IPS DF 6.9 (cell line): ENCODE measurements around the gene INPP4B.

Experiments used
- DNase-seq: peaks from one replicate; pipeline ENCODE4 v3.0.0-alpha.2; 2013; ENCODE audit warnings: low read depth, low spot score
- H3K27ac ChIP-seq: one replicate; pipeline ENCODE4 v1.5.1; 2013; ENCODE audit warnings: low read length, control low read depth
- H3K27me3 ChIP-seq: 2 replicates; pipeline ENCODE4 v1.6.1; 2013; ENCODE audit warnings: mild to moderate bottlenecking, low read length; ENCODE audit not compliant: control insufficient read depth, insufficient read depth
- H3K36me3 ChIP-seq: 2 replicates; pipeline ENCODE4 v1.6.1; 2013; ENCODE audit warnings: low read length; ENCODE audit not compliant: control insufficient read depth, insufficient read depth
- H3K4me1 ChIP-seq: 2 replicates; pipeline ENCODE4 v1.6.1; 2013; ENCODE audit warnings: low read length; ENCODE audit not compliant: control insufficient read depth, insufficient read depth
- H3K4me3 ChIP-seq: 2 replicates; pipeline ENCODE4 v1.5.1; 2013; ENCODE audit warnings: mild to moderate bottlenecking, low read length
- H3K9me3 ChIP-seq: 2 replicates; pipeline ENCODE4 v1.6.1; 2013; ENCODE audit warnings: low read length, inconsistent platforms; ENCODE audit not compliant: control insufficient read depth, insufficient read depth
- WGBS: extraction: QIAGEN DNeasy Blood & Tissue Kit; methylation state at CpG from one replicate; pipeline ENCODE4 v1.1.7; 2013; ENCODE audit warnings: mixed read lengths, missing lambda C conversion rate; ENCODE audit not compliant: insufficient read length, insufficient coverage; 5-methylcytosine and 5-hydroxymethylcytosine counted together

The INPP4B gene

GRCh38 chr4:142447009-142447408 is 399.1 kb downstream of the INPP4B start:
- DNase-seq = no peak
- H3K27me3 ChIP-seq = no peaks in the 10 kb centered on the region
- no peak overlapping the region for H3K4me3 ChIP-seq
- H3K4me1 ChIP-seq = no peaks in the 10 kb centered on the region
- H3K27ac ChIP-seq = no peak overlapping the region
- H3K36me3 ChIP-seq = no peaks in the 10 kb centered on the region
- H3K9me3 ChIP-seq = no peaks in the 10 kb centered on the region
- no CpG with 5 or more reads among the region's 3 CpGs for WGBS

GRCh38 chr4:142443469-142443868 is 402.6 kb downstream of the INPP4B start:
- no peaks in the 10 kb centered on the region for H3K27me3 ChIP-seq
- no peak for DNase-seq
- H3K4me3 ChIP-seq = no peak overlapping the region
- no peak overlapping the region for H3K27ac ChIP-seq
- WGBS = no CpG with 5 or more reads among the region's 5 CpGs
- H3K36me3 ChIP-seq = no peaks in the 10 kb centered on the region
- no peaks in the 10 kb centered on the region for H3K4me1 ChIP-seq
- no peaks in the 10 kb centered on the region for H3K9me3 ChIP-seq

- Histone ChIP-seq H3K4me1 (0 out of 2 replicates have a peak, but pooled peaks cover 4% of the 10 kb centered on the region), H3K36me3 (no peaks in the 10 kb centered on the region), H3K4me3 (no peak overlapping the region), H3K27ac (no peak overlapping the region), H3K9me3 (no peaks in the 10 kb centered on the region), H3K27me3 (no peaks in the 10 kb centered on the region)
- WGBS = no CpG with 5 or more reads among the region's 2 CpGs
- no peak for DNase-seq
These were observed 406.0 kb downstream of the INPP4B start for GRCh38 chr4:142440093-142440492.

- H3K4me3 ChIP-seq = no peak overlapping the region
- WGBS = no CpG with 5 or more reads among the region's 8 CpGs
- no peaks in the 10 kb centered on the region for H3K9me3 ChIP-seq
- no peaks in the 10 kb centered on the region for H3K36me3 ChIP-seq
- DNase-seq = peak; percentile 43
- peaks cover 5% of the 10 kb centered on the region; the same call in 1 of the 2 replicates for H3K4me1 ChIP-seq
- H3K27me3 ChIP-seq = no peaks in the 10 kb centered on the region
- no peak overlapping the region for H3K27ac ChIP-seq
These were observed 410.4 kb downstream of the INPP4B start for GRCh38 chr4:142435599-142436235.

- H3K27ac ChIP-seq = no peak overlapping the region
- H3K27me3 ChIP-seq = no peaks in the 10 kb centered on the region
- H3K4me1 ChIP-seq = peaks cover 5% of the 10 kb centered on the region; the same call in 1 of the 2 replicates
- no peak overlapping the region for H3K4me3 ChIP-seq
- no peak for DNase-seq
- no CpG with 5 or more reads among the region's 2 CpGs for WGBS
- no peaks in the 10 kb centered on the region for H3K36me3 ChIP-seq
- H3K9me3 ChIP-seq = no peaks in the 10 kb centered on the region
These were observed 411.4 kb downstream of the INPP4B start for GRCh38 chr4:142434519-142435224.

- no peaks in the 10 kb centered on the region for H3K4me1 ChIP-seq
- WGBS = no CpG with 5 or more reads among the region's 2 CpGs
- H3K4me3 ChIP-seq = no peak overlapping the region
- no peak overlapping the region for H3K27ac ChIP-seq
- no peaks in the 10 kb centered on the region for H3K27me3 ChIP-seq
- H3K9me3 ChIP-seq = no peaks in the 10 kb centered on the region
- H3K36me3 ChIP-seq = no peaks in the 10 kb centered on the region
- no peak for DNase-seq
These were observed 417.4 kb downstream of the INPP4B start for GRCh38 chr4:142428715-142429114.

GRCh38 chr4:142427456-142427855 is 418.6 kb downstream of the INPP4B start:
- Histone ChIP-seq H3K36me3 (no peaks in the 10 kb centered on the region), H3K9me3 (no peaks in the 10 kb centered on the region), H3K4me1 (no peaks in the 10 kb centered on the region), H3K4me3 (no peak overlapping the region), H3K27ac (no peak overlapping the region), H3K27me3 (no peaks in the 10 kb centered on the region)
- no CpG with 5 or more reads among the region's 1 CpG for WGBS
- no peak for DNase-seq

- Histone ChIP-seq H3K4me3 (no peak overlapping the region), H3K36me3 (no peaks in the 10 kb centered on the region), H3K27ac (no peak overlapping the region), H3K9me3 (no peaks in the 10 kb centered on the region), H3K27me3 (no peaks in the 10 kb centered on the region), H3K4me1 (no peaks in the 10 kb centered on the region)
- no CpG with 5 or more reads among the region's 2 CpGs for WGBS
- no peak for DNase-seq
These were observed 422.2 kb downstream of the INPP4B start for GRCh38 chr4:142423861-142424260.

- Histone ChIP-seq H3K9me3 (no peaks in the 10 kb centered on the region), H3K4me1 (no peaks in the 10 kb centered on the region), H3K4me3 (no peak overlapping the region), H3K27ac (no peak overlapping the region), H3K36me3 (no peaks in the 10 kb centered on the region), H3K27me3 (no peaks in the 10 kb centered on the region)
- no peak for DNase-seq
- no CpG with 5 or more reads among the region's 3 CpGs for WGBS
These were observed 425.6 kb downstream of the INPP4B start for GRCh38 chr4:142420311-142421095.

- no peak for DNase-seq
- no CpG with 5 or more reads among the region's 1 CpG for WGBS
- Histone ChIP-seq H3K27me3 (no peaks in the 10 kb centered on the region), H3K9me3 (no peaks in the 10 kb centered on the region), H3K36me3 (no peaks in the 10 kb centered on the region), H3K4me1 (no peaks in the 10 kb centered on the region), H3K27ac (no peak overlapping the region), H3K4me3 (no peak overlapping the region)
These were observed 426.4 kb downstream of the INPP4B start for GRCh38 chr4:142419712-142420111.
